GM12878 (cell line): Measurements from ENCODE around the gene HHAT. TPM values are rescaled to one million over a fixed set of nuclear protein-coding genes. Genes with fewer than 3 reads are reported as not detected.

Experiments
- ATAC-seq: fragments of 200-7000 bp; cut with Tn5 transposase; 3 replicates; pipeline ENCODE4 v1.9.1; 2020; ENCODE audit warnings: mild to moderate bottlenecking, moderate library complexity
- BruUV-seq: library from RNA; stranded (reverse); fragments of 400-500 nt; replicated peaks from 2 replicates; lab custom pipeline; 2021; lab: Mats Ljungman, UMichigan
- CTCF ChIA-PET: fragments of 300-600 bp; sonication (Branson Sonifier 250); formaldehyde crosslinking; extraction: SDS; loops from one replicate; lab custom pipeline; 2021; ENCODE audit warnings: inconsistent platforms; lab: Yijun Ruan, JAX
- POLR2A ChIA-PET: fragments of 350-600 bp; formaldehyde crosslinking; extraction: SDS; loops from one replicate; lab custom pipeline; 2021; ENCODE audit warnings: inconsistent platforms; lab: Charles Lee
- RAD21 ChIA-PET: fragments of 300-600 bp; sonication (Branson Sonifier 250); formaldehyde crosslinking; loops from one replicate; lab custom pipeline; 2023; ENCODE audit warnings: antibody characterized with exemption; ENCODE audit not compliant: unreplicated experiment; lab: Charles Lee
- SMC1A ChIA-PET: fragments of 300-600 bp; sonication (Branson Sonifier 250); formaldehyde crosslinking; loops from one replicate; lab custom pipeline; 2023; ENCODE audit not compliant: unreplicated experiment, uncharacterized antibody; lab: Charles Lee
- DNase-seq: peaks from one replicate; pipeline ENCODE4 v3.0.0-alpha.2; 2011; ENCODE audit warnings: low read depth, low spot score
- FAIRE-seq: peaks from 3 replicates; lab custom pipeline; 2011; peaks lifted over from hg19 to GRCh38; lab: Jason Lieb, UNC
- H2AFZ ChIP-seq: 2 replicates; pipeline ENCODE4 v1.6.0; 2011; ENCODE audit warnings: low read depth, low read length, control low read depth; ENCODE audit not compliant: control insufficient read depth
- H3K27ac ChIP-seq: 2 replicates; pipeline ENCODE4 v1.5.1; 2011; ENCODE audit warnings: control low read depth; ENCODE audit not compliant: control insufficient read depth, insufficient read depth
- H3K27me3 ChIP-seq, 2 experiments: replicated peaks in 1 of 2; 2 replicates each; pipeline versions ENCODE4 v1.6.0 to v1.6.1; 2011; ENCODE audit warnings: low read length in 1 of 2; ENCODE audit not compliant: control insufficient read depth in 2 of 2, insufficient read depth in 2 of 2
- H3K36me3 ChIP-seq, 2 experiments: 2 replicates each; pipeline ENCODE4 v1.5.1; 2011; ENCODE audit warnings: low read length in 1 of 2; ENCODE audit not compliant: control insufficient read depth in 2 of 2, insufficient read depth in 2 of 2
- H3K4me1 ChIP-seq: 2 replicates; pipeline ENCODE4 v1.6.1; 2011; ENCODE audit warnings: mild to moderate bottlenecking, low read length, moderate library complexity, mixed read lengths; ENCODE audit not compliant: control insufficient read depth, insufficient read depth
- H3K4me2 ChIP-seq: 2 replicates; pipeline ENCODE4 v1.6.0; 2011; ENCODE audit warnings: control low read depth; ENCODE audit not compliant: control insufficient read depth, insufficient read depth
- H3K4me3 ChIP-seq: fragments of 200-600 bp; sonication (generic); 2 replicates; pipeline ENCODE4 v1.5.1; 2016
- H3K79me2 ChIP-seq: 2 replicates; pipeline ENCODE4 v1.6.0; 2011; ENCODE audit warnings: low read length; ENCODE audit not compliant: control insufficient read depth, insufficient read depth
- H3K9ac ChIP-seq: 2 replicates; pipeline ENCODE4 v1.8.0; 2011; ENCODE audit warnings: low read length, control low read depth, mixed read lengths; ENCODE audit not compliant: control insufficient read depth, insufficient read depth
- H3K9me3 ChIP-seq: replicated peaks from 3 replicates; pipeline ENCODE4 v1.5.1; 2011; ENCODE audit warnings: mild to moderate bottlenecking, low read length; ENCODE audit not compliant: control insufficient read depth, insufficient read depth
- H4K20me1 ChIP-seq: 2 replicates; pipeline ENCODE4 v1.6.0; 2011; ENCODE audit not compliant: control insufficient read depth, insufficient read depth
- ASH2L ChIP-seq: fragments of 300-600, 200-600 bp; sonication (generic); IDR thresholded peaks from 2 replicates; pipeline ENCODE4 v1.6.1; 2017; ENCODE audit warnings: low read depth, mild to moderate bottlenecking, borderline replicate concordance
- BCLAF1 ChIP-seq: fragments of 450-650 bp; IDR thresholded peaks from 2 replicates; pipeline ENCODE4 v1.6.1; 2017; ENCODE audit warnings: antibody characterized with exemption, mild to moderate bottlenecking, moderate library complexity
- CEBPZ ChIP-seq: fragments of 150-350 bp; IDR thresholded peaks from 2 replicates; pipeline ENCODE4 v1.6.1; 2016; ENCODE audit warnings: low read depth, low read length
- CHD1 ChIP-seq: IDR thresholded peaks from 2 replicates; pipeline ENCODE4 v1.6.1; 2012; ENCODE audit warnings: low read depth, low read length, improper control_type of control experiment
- IRF4 ChIP-seq: IDR thresholded peaks from 2 replicates; pipeline ENCODE4 v1.6.1; 2011; ENCODE audit warnings: low read depth, low read length
- POLR2A ChIP-seq: IDR thresholded peaks from 2 replicates; pipeline ENCODE4 v1.6.1; 2011; ENCODE audit warnings: low read depth, mild to moderate bottlenecking, low read length
- POLR2AphosphoS5 ChIP-seq: IDR thresholded peaks from 2 replicates; pipeline ENCODE4 v1.6.1; 2011; ENCODE audit warnings: mild to moderate bottlenecking, low read length, inconsistent platforms
- RB1 ChIP-seq: fragments of 450-650 bp; formaldehyde crosslinking; IDR thresholded peaks from 2 replicates; pipeline ENCODE4 v1.6.1; 2017; ENCODE audit warnings: mild to moderate bottlenecking, borderline replicate concordance
- REST ChIP-seq: IDR thresholded peaks from 2 replicates; pipeline ENCODE4 v1.6.1; 2012; ENCODE audit warnings: mild to moderate bottlenecking, low read depth, low read length
- TAF1 ChIP-seq: IDR thresholded peaks from 2 replicates; pipeline ENCODE4 v1.6.1; 2011; ENCODE audit warnings: mild to moderate bottlenecking, low read depth, low read length, borderline replicate concordance
- WGBS: methylation state at CpG from one replicate; pipeline ENCODE4 v1.1.6; 2016; ENCODE audit warnings: low lambda C conversion rate; ENCODE audit not compliant: insufficient replicate concordance, insufficient coverage; ENCODE audit errors: missing lambda C conversion rate; 5-methylcytosine and 5-hydroxymethylcytosine counted together
- in situ Hi-C: fragments of 300-500 bp; cut with MboI; formaldehyde crosslinking; loops from 9 replicates; pipeline ENCODE4 v1.14.3; 2018; ENCODE audit warnings: mixed read lengths
- intact Hi-C: fragments of 100-400 bp; cut with micrococcal nuclease; formaldehyde crosslinking; loops from one replicate; pipeline ENCODE4 v1.14.2; 2022; ENCODE audit not compliant: unreplicated experiment
- polyA plus RNA-seq, 11 experiments: library from polyadenylated mRNA; depleted of rRNA in 4 of 11; unstranded in 6 of 11; stranded (reverse) in 5 of 11; fragments of >200 nt; fragmentation: Nextera tagmentation in 4 of 11; fragmentation: Illumina TruSeq in 1 of 11; extraction: Ambion mirVana in 4 of 11; extraction: Trizol in 1 of 11; gene quantifications; 1 replicate in 1 of 11; 2 replicates in 10 of 11; pipeline versions ENCODE4 v1.2.1 to v1.2.3, GENCODE V29; 2011 to 2016; ENCODE audit warnings: inconsistent platforms in 2 of 11, missing spikeins in 2 of 11, low read depth in 1 of 11
- total RNA-seq, 4 experiments: library from RNA; depleted of rRNA in 3 of 4; stranded (reverse); fragments of >200 nt in 3 of 4; fragmentation: Illumina TruSeq in 1 of 4; extraction: Trizol in 1 of 4; gene quantifications; 2 replicates each; pipeline versions ENCODE4 v1.2.1 to v1.2.3, GENCODE V29; 2013 to 2021
- TF ChIP-seq, protein P1 (sequence below): fragments of 450-650 bp; IDR thresholded peaks from 2 replicates; pipeline ENCODE4 v1.6.1; 2017; ENCODE audit warnings: borderline replicate concordance

HHAT gene
- total and polyA plus RNA-seq, 10 of the 15 experiments (the other 5 are each of a cell fraction or from before 2014, with no cell fraction given) = 1.2 to 37.6 (median 2.6) TPM

DNA sequence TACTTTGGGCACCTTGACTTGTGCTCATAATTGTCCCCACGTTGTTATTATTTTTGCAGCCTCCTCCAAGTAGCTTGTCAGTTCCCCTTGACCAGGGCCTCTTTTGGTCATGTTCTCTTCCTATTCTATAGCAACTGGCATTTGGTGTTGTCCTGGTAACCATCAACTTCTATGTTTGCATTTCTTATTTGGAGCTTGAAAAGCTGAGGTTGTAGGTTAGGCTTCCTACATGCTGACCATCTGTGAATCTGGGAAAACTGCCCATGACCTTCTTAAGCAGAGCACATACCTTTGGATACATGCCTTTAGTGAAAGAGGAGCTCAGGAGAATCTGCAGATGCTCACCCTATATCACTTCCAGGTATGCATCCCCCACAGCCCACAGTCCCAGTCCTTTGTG lies 160.8 kb downstream of the HHAT start:
- 0% methylated on average over 1 of the region's 1 CpG for WGBS
- ChIA-PET SMC1A (interaction anchor here (1.0 to 2.2 kb wide), 4 partner anchors 13 to 38 kb away, joined by 3 to 5 read pairs (median 4); no protein-coding TSS in a partner anchor), POLR2A (interaction anchor here (0.6 kb wide), 1 partner anchor 1512 kb away, joined by 4 read pairs; no protein-coding TSS in a partner anchor), RAD21 (no interaction called here), CTCF (interaction anchor here (1.2 kb wide), 1 partner anchor 9 kb away, joined by 3 read pairs; no protein-coding TSS in a partner anchor)
- no peak overlapping the region for H3K9ac ChIP-seq
- ATAC-seq (no peak), DNase-seq (no peak), FAIRE-seq (no peak)
- TF ChIP-seq ASH2L (no peak), POLR2A (no peak), CHD1 (no peak), TAF1 (no peak), RB1 (no peak), POLR2AphosphoS5 (no peak), BCLAF1 (no peak), IRF4 (no peak), REST (no peak), CEBPZ (no peak)
- TF ChIP-seq, protein P1, sequence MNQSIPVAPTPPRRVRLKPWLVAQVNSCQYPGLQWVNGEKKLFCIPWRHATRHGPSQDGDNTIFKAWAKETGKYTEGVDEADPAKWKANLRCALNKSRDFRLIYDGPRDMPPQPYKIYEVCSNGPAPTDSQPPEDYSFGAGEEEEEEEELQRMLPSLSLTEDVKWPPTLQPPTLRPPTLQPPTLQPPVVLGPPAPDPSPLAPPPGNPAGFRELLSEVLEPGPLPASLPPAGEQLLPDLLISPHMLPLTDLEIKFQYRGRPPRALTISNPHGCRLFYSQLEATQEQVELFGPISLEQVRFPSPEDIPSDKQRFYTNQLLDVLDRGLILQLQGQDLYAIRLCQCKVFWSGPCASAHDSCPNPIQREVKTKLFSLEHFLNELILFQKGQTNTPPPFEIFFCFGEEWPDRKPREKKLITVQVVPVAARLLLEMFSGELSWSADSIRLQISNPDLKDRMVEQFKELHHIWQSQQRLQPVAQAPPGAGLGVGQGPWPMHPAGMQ = no peak
- no peaks in the 10 kb centered on the region for H3K27me3 ChIP-seq
- no peaks in the 10 kb centered on the region for H3K79me2 ChIP-seq
- no peak overlapping the region for H3K4me2 ChIP-seq
- BruUV-seq = no TSS peak
- intact Hi-C loops = no loop called here
- no peaks in the 10 kb centered on the region for H3K4me1 ChIP-seq
- H3K36me3 ChIP-seq = no peaks in the 10 kb centered on the region
- no peak overlapping the region for H3K27ac ChIP-seq
- H4K20me1 ChIP-seq = no peaks in the 10 kb centered on the region
- no peaks in the 10 kb centered on the region for H3K9me3 ChIP-seq
- H3K4me3 ChIP-seq = no peak overlapping the region
- in situ Hi-C loops = no loop called here
- H2AFZ ChIP-seq = no peak overlapping the region
